SW480 (cell line): ENCODE results near the gene KIAA1549.

Experiments used
- DNase-seq: peaks from one replicate; pipeline ENCODE4 v3.0.0-alpha.2; 2016; ENCODE audit warnings: low spot score

Gene KIAA1549

DNA sequence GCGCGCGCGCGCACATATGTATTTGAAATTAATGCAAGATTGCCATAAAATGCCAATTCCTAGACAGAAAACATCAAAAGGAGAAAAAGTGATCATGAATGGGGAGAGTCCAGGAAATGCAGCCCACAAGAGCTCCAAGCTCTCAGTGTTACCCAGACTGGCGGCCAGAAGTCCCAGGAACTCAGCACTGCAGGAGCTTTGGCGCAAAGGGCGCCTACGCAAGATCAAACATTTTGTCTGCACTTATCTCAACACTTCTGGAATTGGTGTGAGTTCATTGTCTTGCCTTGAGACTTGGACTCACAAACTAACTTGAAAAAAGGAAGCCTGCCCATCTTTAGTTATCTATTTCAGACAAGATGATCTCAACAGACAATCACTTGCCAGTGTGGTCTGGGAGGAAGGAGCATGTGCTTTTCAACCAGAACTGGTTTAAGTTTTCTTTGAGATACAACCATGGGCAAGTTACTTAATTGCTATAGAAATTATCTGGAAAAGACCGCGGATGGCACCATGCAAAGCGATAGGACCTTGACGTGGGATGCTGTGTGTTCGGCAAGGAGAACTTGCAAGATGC is 77.2 kb downstream of the KIAA1549 start:
- no peak for DNase-seq

DNA sequence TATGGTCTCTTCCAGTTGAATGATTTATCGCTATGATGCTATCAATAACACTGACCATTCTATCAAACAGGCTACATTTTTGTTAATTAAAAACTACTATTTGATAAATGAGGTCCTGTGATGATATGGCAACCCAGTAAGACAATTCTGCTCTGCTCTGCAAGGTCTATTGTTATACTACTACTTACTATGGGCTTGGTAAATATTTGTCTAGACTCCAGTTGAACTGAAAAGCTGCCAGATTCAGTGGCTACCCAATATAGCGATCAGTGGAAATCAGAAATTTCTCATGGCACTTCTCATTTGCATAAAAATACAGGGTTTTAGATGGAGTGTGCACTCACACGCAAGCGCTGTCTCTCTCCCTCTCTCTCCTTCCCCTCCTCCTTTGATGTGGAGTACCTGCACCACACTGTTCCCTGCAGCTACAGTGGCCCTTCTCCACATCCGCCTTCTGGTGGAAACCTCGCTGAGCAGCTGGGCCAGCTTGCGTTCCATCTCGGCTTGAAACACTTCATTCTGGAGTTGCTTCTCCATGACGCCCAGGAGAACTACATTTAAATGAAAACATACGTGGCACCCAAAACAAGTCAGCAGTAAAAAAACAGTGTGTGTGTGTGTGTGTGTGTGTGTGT is 77.9 kb downstream of the KIAA1549 start:
- peak; percentile 82 for DNase-seq

DNA sequence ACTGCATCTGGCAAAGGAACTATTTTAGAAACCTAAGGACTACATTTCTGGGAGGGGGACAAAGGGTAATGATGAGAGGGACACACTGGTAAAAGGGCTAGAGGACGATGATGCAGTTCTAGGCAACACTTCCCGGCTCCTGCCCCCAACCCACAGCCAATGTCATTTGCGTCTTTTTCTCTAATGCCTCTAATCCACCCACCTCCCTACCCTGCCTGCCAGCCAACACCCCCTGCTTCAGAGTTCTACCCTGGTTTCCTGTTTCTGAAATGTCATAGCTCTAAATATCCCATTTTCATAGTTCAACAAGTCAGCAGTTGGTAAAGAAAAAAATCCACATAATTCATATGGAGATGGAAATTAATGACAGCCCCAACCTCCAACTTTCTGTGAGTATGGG is 79.0 kb downstream of the KIAA1549 start:
- DNase-seq = no peak

DNA sequence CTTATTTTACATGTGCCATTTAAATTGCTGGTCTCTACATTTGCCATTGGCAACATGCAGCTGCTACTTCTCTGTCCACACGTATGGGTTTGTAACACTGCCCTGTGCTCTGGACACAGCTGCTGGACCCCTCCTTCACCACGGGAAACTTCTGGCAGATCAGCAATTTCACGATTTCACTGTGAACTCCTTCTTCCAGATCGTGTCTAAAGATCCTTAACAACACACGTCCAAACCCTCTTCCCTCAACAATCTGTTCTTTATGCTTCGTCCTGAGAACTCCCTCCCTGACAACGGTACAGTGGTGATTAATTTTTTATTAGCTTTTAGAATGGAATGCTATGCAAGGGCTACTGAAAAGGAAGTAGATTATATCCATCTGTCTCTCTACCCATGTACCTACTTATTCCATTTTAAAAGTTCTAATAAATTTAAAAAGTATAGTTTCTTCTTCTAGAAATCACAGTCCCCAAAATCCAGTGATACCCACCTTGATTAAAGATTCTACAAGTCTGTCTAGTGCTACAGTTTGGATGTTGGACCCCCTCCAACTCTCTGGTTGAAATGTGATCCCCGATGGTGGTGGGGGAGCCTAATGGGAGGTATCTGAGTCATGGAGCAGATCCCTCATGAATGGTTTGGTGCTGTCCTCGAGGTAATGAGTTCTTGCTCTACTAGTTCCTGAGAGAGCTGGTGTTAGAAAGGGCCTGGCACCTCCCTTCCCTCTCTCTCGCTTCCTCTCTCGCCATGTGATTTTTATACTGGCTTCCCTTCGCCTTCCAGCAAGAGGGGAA is 81.0 kb downstream of the KIAA1549 start:
- no peak for DNase-seq

DNA sequence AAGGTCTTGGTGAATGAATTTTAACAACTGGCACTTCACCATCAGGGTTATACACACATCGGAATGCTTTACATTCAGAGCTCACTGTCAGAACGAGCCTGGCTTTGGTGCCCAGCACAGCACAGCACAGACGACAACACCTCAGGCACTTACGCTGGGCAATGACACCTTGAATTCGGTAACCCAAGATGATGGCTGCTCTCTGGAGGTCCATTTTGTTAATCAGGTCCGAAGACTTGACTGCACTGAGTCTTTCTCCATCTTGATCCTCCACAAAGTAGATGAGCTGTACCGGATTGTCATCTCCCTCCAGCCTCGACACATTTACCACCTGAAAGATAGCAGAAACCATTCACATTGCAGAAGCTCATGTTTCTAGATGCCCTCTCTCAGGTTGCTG is 82.4 kb downstream of the KIAA1549 start:
- DNase-seq = no peak

GRCh38 chr7:138898255-138898654 is 82.9 kb downstream of the KIAA1549 start:
- DNase-seq = peak; percentile 33

- peak; percentile 91 for DNase-seq
Measured at GRCh38 chr7:138895679-138896078, 85.5 kb downstream of the KIAA1549 start.

DNA sequence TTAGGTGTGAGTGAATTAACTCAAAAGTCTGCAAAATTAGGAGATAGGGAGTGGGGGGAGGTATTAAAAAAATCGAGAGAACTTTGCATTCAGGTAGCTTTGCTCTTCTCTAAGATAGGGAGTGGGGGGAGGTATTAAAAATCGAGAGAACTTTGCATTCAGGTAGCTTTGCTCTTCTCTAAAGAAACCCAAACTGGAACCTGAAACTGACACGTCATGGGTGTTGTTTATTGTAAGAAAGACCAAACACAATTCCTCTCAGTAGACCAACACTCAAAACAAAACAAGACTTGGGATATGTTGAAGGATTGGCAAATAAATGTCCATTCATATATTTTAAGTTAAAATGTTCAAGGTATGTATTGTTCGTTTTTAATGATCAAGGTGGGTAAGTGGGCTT is 87.9 kb downstream of the KIAA1549 start:
- DNase-seq = no peak

DNA sequence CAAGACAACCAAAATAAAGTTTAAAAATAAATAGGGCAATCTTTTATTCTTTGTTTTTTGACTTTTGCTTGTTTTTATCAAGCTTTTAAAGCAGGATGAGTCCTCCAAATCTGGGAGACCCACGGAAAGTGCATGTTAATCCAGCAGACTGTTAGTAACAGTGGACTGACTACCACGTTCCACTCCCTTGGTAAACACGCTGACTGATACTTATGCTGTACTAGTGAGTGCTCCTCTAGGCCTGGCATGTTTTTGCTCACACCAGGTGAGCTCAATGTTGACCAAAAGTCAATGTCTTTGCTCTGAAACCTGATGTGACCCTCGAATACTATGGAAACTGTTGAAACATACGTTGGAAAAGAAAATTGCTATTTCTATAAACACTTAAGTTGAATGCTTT is 88.4 kb downstream of the KIAA1549 start:
- no peak for DNase-seq

GRCh38 chr7:138892006-138892630 is 89.1 kb downstream of the KIAA1549 start:
- DNase-seq = no peak

DNA sequence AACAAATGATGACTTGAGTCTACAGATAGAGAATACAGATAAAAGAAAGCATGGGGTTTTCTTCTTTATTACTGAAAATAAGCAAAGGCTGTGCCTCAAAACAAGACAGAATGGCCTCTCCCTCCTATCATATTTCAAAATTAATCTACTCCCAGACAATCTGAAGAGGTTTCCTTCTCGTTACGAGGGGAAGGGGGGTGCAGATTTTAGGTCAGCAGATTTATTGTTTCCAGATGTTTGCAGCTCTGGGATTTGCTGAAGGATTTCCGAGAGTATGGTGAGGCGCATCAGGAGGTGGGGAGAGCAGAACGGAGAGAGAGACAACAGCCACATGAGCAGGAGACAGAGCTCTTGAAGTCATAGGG is 89.8 kb downstream of the KIAA1549 start:
- no peak for DNase-seq

DNA sequence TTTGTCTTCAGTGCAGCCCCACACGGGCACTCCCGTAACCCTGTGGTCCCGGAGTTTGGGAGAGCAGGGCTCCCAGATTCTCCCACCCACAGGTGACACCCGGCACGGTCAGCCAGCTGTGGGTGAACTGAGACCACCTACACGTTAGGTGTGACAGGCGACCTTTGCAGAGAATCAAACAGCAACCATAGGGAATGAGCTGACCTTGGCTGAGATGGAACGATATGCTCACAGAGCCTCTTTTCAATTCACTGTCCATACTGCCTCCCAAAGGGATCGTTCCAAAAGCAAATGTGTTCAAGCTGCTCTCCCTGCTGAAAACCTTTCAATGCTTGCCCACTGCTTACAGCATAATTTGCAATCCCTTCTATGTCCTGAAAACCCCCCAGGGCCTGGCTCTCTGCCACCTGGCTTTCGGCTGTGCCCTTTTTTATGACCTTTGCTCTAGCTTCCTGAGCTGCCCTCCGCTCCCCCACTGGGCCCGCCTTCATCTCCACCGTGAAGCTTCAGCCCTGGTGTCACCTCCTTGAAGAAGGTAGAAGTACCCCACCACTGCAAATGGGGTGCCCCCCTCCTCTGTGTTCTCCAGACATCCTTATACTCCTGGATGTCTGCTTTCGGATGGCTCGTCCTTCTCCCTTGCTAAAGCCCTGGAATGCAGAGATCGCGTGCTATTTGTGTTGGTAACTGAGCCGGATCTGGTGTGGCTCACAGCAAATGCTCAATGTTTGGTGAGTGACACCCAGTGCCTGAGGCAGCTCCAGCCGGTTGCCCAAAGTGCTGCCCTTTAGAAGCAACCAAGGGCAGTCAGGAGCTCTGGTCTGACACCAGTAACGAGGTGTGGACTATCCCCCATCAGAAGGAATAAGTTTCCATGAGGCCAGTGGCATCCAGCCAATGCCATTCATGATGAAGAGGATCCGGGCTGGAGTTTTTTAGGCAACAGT is 90.4 kb downstream of the KIAA1549 start:
- peak; percentile 67 for DNase-seq

GRCh38 chr7:138889582-138890498 is 91.3 kb downstream of the KIAA1549 start:
- DNase-seq = peak; percentile 52

DNA sequence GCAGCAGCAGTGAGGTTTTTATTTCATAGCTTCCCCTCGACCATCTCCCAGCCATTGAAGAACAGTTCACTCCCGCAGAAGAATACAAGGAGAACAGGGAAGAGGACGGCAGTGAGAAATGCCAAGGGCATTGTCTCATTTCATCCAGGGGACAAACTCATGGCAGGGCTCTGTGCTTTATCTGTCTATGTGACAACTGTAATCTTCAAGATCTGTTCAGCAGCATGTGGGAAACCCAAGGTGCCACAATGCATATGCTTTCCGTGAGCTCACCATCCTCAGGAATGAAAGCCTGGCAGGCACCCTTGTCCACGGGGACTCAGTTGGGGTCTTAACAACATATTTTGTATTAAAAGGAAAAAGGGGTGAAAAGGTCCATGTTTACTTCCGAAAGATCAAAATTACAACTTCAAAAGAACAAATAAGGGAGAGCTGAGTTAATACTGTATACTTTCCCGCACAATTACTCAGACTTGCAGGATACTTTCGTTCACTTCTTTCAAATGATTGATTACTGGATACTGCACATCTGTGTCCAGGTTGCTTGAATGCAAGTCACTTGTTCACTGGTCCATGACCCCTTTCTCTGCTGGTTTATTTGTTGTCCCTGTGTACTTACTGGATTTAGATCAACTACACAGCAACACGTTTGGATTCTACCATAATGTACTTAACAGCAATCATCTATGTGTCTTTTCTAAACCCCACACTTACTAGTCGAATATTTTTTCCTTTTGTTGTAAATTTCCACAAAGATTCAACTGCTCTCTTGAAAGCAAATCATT is 93.1 kb downstream of the KIAA1549 start:
- no peak for DNase-seq

DNA sequence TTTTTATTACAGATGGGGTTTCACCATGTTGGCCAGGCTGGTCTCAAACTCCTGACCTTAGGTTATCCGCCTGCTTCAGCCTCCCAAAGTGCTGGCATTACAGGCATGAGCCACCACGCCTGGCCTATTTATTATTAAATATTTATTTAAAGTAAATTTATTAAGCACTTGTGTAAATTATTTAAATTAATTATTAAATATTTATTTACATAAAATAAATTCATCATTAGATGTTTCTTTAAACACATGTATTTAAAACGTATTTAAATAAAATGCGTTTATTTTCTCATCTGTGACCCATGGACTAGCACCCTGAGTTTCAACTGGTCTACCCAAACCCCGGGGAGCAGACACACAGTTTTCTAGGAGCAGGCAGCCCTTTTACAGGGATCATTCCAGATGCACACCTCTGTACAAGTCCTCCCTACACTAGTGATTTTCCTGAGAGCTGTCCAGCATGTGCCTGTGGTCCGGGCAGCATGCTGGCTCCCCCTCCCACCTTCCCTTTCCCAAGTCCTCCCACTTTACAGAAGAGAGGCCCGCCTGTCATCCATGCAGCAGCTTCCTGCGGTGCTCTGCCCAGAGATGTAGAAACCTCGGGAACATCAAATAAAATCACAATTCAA is 94.0 kb downstream of the KIAA1549 start:
- no peak for DNase-seq

- peak; percentile 76 for DNase-seq
Measured at GRCh38 chr7:138886501-138886917, 94.7 kb downstream of the KIAA1549 start.

DNA sequence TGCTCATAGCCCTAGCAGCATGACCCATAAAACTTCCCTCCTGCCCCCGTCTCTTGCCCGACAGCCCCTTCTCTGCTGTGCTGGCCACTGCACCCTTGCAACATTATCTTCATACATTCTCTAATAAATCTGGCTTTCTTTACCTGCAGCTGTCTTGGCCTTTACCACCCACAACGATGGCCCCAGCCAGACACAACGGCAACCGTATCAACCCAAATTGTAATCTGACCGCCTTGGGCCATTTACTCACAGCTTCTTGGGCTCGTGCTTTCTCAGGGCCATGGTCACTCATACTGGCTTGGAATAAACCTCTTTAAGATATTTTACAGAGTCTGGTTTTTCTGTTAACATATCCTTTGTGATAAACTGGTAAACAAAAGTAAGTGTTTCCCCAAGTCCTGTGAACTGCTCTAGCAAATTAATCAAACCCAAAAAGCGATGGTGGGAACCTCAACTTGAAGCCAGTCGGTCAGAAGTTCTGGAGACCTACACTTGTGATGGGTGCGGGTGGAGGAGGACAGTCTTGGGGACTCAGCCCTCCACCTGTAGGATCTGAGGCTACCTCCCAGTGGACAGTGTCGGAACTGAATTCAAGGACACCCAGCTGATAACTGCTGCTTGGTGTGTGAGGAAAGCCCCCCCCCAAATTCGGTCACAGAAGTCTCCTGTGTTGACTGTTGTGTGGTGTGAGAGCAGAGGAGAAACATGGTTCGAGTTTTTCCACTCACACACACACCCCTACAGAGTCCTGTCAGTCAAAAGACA is 95.6 kb downstream of the KIAA1549 start:
- no peak for DNase-seq

- DNase-seq = no peak
Measured at GRCh38 chr7:138882249-138882648, 98.9 kb downstream of the KIAA1549 start.
